Tibial nerve (tissue), 4 donors: Measurements from ENCODE around the gene APP.

ENCODE experiments used
- CTCF ChIP-seq, 5 experiments: fragments of 200-600 bp in 3 of 5; fragments of 450-650 bp in 2 of 5; sonication (generic) in 3 of 5; IDR thresholded peaks; one replicate each; pipeline ENCODE4 v1.5.1; 2016 to 2019; ENCODE audit warnings: antibody characterized with exemption in 5 of 5, mild to moderate bottlenecking in 3 of 5, moderate library complexity in 2 of 5
- EP300 ChIP-seq, 2 donors: sonication (generic); formaldehyde crosslinking; IDR thresholded peaks; one replicate each; pipeline ENCODE4 v1.6.1; 2017; ENCODE audit warnings: antibody characterized with exemption in 2 of 2, mild to moderate bottlenecking in 1 of 2
- POLR2A ChIP-seq, 2 donors: fragments of 450-650 bp; IDR thresholded peaks; one replicate each; pipeline ENCODE4 v1.6.1; 2017; ENCODE audit warnings: antibody characterized with exemption in 2 of 2, mild to moderate bottlenecking in 2 of 2, moderate library complexity in 2 of 2

- no peak for TF ChIP-seq POLR2A (IDR thresholded peaks at IDR 0.05)
- no peak for TF ChIP-seq EP300 (IDR thresholded peaks at IDR 0.05)
- no peak for TF ChIP-seq CTCF (IDR thresholded peaks at IDR 0.05)
These were observed 300.5 kb downstream of the APP start for GRCh38 chr21:25870084-25870483.
